ENCODE measurements around the gene MOSMO.

MOSMO gene

GRCh38 chr16:22054847-22055590, 47.1 kb downstream of the MOSMO start:
- TF ChIP-seq TAF1 (IDR thresholded peaks at IDR 0.05; ENCODE audit: low read depth) (no peak), TEAD4 (IDR thresholded peaks at IDR 0.05) (no peak), REST (IDR thresholded peaks at IDR 0.05; ENCODE audit: low read depth) (no peak), RAD21 (IDR thresholded peaks at IDR 0.05; ENCODE audit: low read depth) (no peak), FOXM1 (IDR thresholded peaks at IDR 0.05; ENCODE audit: borderline replicate concordance, low read depth) (no peak), EGR1 (IDR thresholded peaks at IDR 0.05) (no peak), EP300 (IDR thresholded peaks at IDR 0.05; ENCODE audit: borderline replicate concordance) (no peak), MAX (IDR thresholded peaks at IDR 0.05) (no peak), NFIC (IDR thresholded peaks at IDR 0.05) (no peak), YY1 (IDR thresholded peaks at IDR 0.05; ENCODE audit: low read depth) (no peak), ZBTB7A (IDR thresholded peaks at IDR 0.05; ENCODE audit: low read depth) (no peak), CEBPB (IDR thresholded peaks at IDR 0.05) (no peak), CREB1 (IDR thresholded peaks at IDR 0.05; ENCODE audit: low read depth) (no peak), TCF12 (IDR thresholded peaks at IDR 0.05; ENCODE audit: low read depth) (no peak), USF1 (IDR thresholded peaks at IDR 0.05) (no peak)

- TF ChIP-seq MAX (IDR thresholded peaks at IDR 0.05) (no peak), RAD21 (IDR thresholded peaks at IDR 0.05; ENCODE audit: low read depth) (no peak), TAF1 (IDR thresholded peaks at IDR 0.05; ENCODE audit: low read depth) (no peak), ZBTB7A (IDR thresholded peaks at IDR 0.05; ENCODE audit: low read depth) (no peak)
These were observed 48.0 kb downstream of the MOSMO start for GRCh38 chr16:22055881-22056280.

GRCh38 chr16:22063888-22064467, 56.1 kb downstream of the MOSMO start:
- TF ChIP-seq RAD21 (IDR thresholded peaks at IDR 0.05; ENCODE audit: low read depth) (no peak), MAX (IDR thresholded peaks at IDR 0.05) (no peak), CREB1 (IDR thresholded peaks at IDR 0.05; ENCODE audit: low read depth) (no peak)

- TF ChIP-seq YY1 (IDR thresholded peaks at IDR 0.05; ENCODE audit: low read depth) = no peak
- TF ChIP-seq EGR1 (IDR thresholded peaks at IDR 0.05) = no peak
- no peak for TF ChIP-seq TEAD4 (IDR thresholded peaks at IDR 0.05)
- no peak for TF ChIP-seq CEBPB (IDR thresholded peaks at IDR 0.05)
- TF ChIP-seq TAF1 (IDR thresholded peaks at IDR 0.05; ENCODE audit: low read depth) = no peak
- no peak for TF ChIP-seq TCF12 (IDR thresholded peaks at IDR 0.05; ENCODE audit: low read depth)
- no peak for TF ChIP-seq RAD21 (IDR thresholded peaks at IDR 0.05; ENCODE audit: low read depth)
- no peak for TF ChIP-seq USF1 (IDR thresholded peaks at IDR 0.05)
- no peak for TF ChIP-seq MAX (IDR thresholded peaks at IDR 0.05)
- no peak for TF ChIP-seq EP300 (IDR thresholded peaks at IDR 0.05; ENCODE audit: borderline replicate concordance)
- TF ChIP-seq REST (IDR thresholded peaks at IDR 0.05; ENCODE audit: low read depth) = no peak
These were observed 57.3 kb downstream of the MOSMO start for GRCh38 chr16:22065252-22065651.

- no peak for TF ChIP-seq EP300 (IDR thresholded peaks at IDR 0.05; ENCODE audit: borderline replicate concordance)
- no peak for TF ChIP-seq USF1 (IDR thresholded peaks at IDR 0.05)
- no peak for TF ChIP-seq CREB1 (IDR thresholded peaks at IDR 0.05; ENCODE audit: low read depth)
- TF ChIP-seq NFIC (IDR thresholded peaks at IDR 0.05) = no peak
- TF ChIP-seq MAX (IDR thresholded peaks at IDR 0.05) = no peak
- no peak for TF ChIP-seq TEAD4 (IDR thresholded peaks at IDR 0.05)
- no peak for TF ChIP-seq TCF12 (IDR thresholded peaks at IDR 0.05; ENCODE audit: low read depth)
- TF ChIP-seq FOXM1 (IDR thresholded peaks at IDR 0.05; ENCODE audit: borderline replicate concordance, low read depth) = no peak
- TF ChIP-seq RAD21 (IDR thresholded peaks at IDR 0.05; ENCODE audit: low read depth) = no peak
- no peak for TF ChIP-seq YY1 (IDR thresholded peaks at IDR 0.05; ENCODE audit: low read depth)
- TF ChIP-seq ZBTB7A (IDR thresholded peaks at IDR 0.05; ENCODE audit: low read depth) = no peak
- no peak for TF ChIP-seq CEBPB (IDR thresholded peaks at IDR 0.05)
- TF ChIP-seq EGR1 (IDR thresholded peaks at IDR 0.05) = no peak
- no peak for TF ChIP-seq TAF1 (IDR thresholded peaks at IDR 0.05; ENCODE audit: low read depth)
- no peak for TF ChIP-seq REST (IDR thresholded peaks at IDR 0.05; ENCODE audit: low read depth)
These were observed 62.7 kb downstream of the MOSMO start for GRCh38 chr16:22070361-22071330.
